Stimulated activated CD8-positive, alpha-beta memory T cell treated with anti-CD3 and anti-CD28 coated beads, Interleukin-7, amount 100 ng/mL, for 24 hours (primary cell): ENCODE results near the gene DLK2.
"Not testable (repeated sequence)": the region's sequence is repeated elsewhere in the genome, so short reads cannot be mapped to it uniquely, and the experiment has no call there.

Experiments
- DNase-seq: peaks from one replicate; pipeline ENCODE4 v3.0.0-alpha.2; 2020; ENCODE audit warnings: low read depth

Gene DLK2, protein sequence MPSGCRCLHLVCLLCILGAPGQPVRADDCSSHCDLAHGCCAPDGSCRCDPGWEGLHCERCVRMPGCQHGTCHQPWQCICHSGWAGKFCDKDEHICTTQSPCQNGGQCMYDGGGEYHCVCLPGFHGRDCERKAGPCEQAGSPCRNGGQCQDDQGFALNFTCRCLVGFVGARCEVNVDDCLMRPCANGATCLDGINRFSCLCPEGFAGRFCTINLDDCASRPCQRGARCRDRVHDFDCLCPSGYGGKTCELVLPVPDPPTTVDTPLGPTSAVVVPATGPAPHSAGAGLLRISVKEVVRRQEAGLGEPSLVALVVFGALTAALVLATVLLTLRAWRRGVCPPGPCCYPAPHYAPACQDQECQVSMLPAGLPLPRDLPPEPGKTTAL

DNA sequence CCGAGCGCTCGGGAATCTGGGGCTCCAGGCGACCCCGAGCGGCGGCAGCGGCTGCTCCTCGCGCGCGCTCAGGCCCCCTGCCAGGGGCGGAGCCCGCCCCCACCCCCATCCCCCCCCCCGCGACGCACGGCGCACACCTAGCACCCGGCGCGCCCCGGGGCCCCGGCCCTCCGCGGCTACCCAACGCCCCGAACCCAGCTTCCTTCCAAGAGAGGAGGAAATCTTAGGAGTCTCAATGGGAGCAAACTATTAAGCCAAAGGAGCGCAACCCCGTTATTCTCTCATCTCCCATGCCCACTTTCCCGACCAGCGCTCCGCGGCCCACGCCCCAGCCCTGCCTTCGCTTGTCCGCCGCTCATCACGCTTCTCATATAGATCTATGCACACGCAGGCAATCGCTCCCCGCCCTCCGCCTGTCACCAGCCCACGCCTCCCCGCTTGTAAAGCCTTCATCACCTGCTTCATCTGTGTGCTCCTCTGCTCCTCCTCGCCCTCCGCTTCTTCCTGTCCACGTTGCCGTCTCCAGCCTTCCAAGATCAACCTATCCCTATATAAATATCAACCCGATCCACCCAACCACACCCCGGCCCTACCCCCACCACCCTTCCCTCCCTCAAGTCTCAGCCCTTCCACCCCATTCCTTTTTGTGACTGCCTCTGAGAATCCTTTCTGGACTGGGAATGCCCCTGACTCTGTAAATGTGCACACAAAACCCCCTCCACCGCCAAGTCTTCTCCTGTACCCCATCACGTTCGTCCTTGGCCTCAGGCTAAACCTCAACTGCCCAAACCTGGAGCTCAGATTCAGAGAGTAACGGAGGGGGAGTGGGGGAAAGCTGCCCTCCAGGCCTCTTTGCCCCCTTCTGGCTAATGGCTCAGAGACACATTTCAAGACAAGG is at the start of gene DLK2:
Gene DLK2 (minus strand): TSS at position 18 of the 898 bp plus-strand sequence. CDS start 723 bp downstream, outside the sequence.
- peak; percentile 34 for DNase-seq

DNA sequence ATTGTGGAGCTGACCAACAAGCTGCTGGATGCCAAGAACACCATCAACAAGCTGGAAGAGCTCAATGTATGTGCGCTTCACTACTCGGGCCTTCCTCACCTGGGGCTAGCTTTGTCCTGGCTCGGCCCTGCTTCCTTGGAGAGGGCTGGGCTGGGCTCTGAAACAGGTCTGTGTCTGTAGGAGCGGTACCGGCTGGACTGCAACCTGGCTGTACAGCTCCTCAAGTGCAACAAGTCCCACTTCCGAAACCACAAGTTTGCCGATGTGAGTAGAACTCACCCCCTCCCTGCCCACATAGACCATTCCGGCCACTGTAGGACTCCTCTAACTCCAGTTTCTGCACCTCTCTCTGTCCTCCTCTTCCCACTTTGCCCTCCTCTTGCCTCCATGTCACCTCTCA is 48.1 kb upstream of the DLK2 start:
- DNase-seq, result no peak

DNA sequence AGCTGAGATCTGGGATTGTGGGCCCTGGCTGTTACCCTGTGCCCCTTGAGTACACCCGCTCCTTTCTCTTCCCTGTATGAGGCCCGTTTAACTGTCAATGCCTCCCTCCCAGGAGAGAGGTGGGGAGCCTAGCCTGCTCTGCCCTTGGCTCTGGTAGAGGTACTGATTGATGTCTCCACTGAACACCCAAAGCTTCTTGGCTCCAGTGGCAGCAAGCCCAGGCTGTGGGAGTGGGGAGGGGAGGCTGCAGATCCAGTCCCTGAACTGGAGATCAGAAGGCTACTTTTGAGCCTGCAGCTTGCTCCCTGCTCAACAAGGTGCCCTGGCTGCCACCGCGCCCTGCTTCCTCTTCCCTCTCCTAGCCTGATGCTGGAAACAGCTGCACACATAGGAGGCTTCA is 47.3 kb upstream of the DLK2 start:
- DNase-seq, result no peak

GRCh38 chr6:43500921-43501320 is 45.6 kb upstream of the DLK2 start:
- DNase-seq, result no peak

DNA sequence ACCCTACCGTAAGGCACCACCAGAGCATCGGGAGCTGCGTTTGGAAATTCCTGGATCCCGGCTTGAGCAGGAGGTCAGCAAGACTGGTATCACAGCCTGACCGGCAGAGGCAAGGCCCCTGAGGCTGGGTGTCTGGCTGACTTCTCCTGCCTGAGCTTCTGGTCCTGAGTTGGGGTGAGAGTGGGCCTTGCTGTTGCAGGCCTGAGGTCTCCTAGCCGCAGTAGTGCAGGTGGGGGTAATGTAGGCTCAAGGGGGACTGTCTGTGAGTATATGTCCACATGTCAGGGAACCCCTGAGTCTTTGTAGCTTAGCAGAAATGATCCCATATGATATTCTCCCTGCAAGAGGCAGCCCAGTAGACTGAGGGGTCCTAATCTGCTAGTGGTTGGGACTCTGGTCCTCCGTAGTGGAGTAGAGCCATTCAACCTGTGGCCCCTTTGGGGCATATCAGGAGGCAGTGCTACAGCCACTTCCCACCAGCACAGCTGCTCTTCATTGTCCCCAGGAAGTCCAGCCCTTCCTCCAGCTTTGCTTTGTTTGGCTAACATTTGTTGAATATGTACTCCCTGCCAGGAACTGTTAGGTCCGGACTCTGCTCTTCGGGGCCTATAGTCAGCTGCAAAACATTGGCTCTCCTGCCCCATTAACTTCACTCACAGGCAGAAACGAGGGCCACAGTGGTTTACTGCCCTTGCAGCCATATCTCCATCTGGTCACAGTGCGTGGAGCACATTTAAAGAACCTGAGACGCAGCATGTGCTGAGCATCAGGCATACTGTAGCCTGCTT is 43.9 kb upstream of the DLK2 start:
- DNase-seq, result no peak

DNA sequence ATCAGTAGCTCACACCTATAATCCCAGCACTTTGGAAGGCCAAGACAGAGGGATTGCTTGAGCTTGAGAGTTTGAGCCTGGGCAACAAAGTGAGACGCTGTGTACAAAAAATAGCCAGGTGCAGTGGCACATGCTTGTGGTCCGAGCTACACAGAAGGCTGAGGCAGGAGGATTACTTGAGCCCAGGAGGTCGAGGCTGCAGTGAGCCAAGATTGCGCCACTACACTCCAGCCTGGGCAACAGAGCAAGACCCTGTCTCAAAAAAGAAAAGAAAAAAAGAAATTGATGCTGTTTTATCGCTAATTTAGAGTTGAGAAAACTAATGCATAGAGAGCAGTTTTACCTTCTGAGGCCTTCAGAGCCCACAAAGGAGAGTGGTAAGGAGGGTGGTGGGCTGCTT is 42.9 kb upstream of the DLK2 start:
- not testable (repeated sequence) for DNase-seq

- DNase-seq, result no peak
Observed at GRCh38 chr6:43497689-43498088, 42.3 kb upstream of the DLK2 start.

DNA sequence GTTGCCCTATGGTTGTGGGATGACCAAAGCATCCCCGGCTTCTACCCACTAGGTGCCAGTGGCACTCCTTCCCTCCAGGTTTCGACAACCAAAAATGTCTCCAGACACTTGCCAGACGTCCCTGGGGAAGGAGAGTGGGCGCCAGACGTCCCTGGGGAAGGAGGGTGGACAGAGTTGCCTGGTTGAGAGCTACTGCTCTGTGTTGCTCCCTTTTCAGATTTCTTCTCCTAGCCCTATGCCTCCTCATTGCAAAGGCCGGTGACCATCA is 41.7 kb upstream of the DLK2 start:
- no peak for DNase-seq

DNA sequence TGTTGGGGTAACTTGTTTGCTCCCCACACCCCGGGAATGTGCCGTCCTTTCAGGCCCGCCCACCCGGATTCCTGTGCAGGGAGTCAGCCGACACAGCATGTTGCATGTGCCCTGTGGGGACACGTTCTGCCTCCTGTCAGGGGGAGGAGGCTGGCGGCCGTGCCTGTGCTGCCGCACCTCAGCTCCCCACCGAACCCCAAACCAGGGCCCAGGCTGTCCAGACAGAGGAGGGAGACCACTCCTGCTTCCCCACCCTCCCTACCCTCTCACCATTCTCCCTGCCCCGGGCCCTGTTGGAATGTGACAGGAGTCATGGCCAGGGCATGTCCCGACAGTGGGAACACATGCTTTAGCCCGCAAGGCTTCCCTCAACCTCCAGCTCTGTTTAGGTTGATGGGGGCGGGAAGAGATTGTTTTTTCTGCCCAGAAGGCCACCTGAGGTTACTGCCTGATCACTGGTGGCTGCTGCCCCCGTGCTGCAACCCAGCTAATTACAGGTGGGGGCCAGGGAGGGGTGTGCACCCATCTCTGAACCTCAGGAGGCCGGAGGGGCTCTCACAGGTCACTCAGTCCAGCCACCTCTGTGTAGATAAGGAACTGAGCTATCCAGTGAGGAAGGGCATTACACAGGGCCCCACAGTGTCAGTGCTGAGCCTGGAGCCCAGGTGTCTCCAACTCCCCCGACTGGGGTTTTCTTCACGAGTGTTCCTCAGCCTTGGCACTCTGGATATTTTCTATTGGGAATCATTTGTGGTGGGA is 41.2 kb upstream of the DLK2 start:
- DNase-seq, result no peak

DNA sequence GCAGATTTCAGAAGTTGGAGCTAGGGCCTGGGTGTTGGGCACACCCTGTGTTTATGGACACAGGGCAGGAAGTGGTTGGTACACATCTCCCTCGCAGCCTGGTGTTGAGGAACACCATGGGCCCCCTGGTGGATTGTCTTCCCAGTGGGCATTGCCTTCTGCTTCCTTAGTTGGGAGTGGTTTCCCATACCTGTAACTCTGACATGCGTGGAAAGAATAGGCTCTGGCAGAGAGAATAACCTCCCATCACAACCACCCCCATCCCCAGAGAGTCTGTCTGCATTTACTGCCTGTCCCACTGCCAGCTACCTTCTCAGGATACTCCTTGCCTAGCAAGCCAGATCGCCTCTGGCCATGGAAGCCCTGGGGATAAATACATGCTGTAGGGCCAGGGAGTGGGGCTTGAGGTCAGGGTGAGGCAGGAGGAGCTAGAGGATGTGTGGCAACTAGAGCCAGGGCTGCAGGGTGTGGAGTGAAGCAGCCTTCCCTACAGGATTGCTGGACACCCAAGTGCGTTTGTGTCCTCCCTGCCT is 40.1 kb upstream of the DLK2 start:
- no peak for DNase-seq

- no peak for DNase-seq
Observed at GRCh38 chr6:43494766-43495165, 39.4 kb upstream of the DLK2 start.

GRCh38 chr6:43494321-43494720 is 39.0 kb upstream of the DLK2 start:
- no peak for DNase-seq

DNA sequence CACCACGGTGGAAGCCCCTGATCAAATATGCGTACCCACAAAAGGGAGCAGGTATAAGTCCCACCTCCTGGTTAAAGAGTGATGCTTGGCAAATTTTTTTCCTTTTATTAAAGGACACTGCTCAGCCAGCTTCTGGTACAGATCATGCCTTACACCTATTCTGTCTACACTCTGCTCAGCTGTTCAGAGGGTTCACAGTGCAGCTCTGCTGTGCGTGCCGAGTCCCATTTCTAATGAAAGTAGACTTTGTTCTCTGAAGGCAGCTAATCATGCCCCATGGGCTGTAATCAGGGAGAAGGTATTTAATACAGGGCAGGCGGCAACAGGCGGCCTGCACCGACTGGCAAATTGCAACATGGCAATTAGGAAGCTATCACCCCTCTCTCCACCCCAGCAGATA is 38.5 kb upstream of the DLK2 start:
- DNase-seq, result no peak

GRCh38 chr6:43493230-43493629 is 37.9 kb upstream of the DLK2 start:
- no peak for DNase-seq

GRCh38 chr6:43492673-43493072 is 37.3 kb upstream of the DLK2 start:
- no peak for DNase-seq

- no peak for DNase-seq
Observed at GRCh38 chr6:43491750-43492661, 36.7 kb upstream of the DLK2 start.

GRCh38 chr6:43490523-43490939 is 35.2 kb upstream of the DLK2 start:
- DNase-seq, result no peak

DNA sequence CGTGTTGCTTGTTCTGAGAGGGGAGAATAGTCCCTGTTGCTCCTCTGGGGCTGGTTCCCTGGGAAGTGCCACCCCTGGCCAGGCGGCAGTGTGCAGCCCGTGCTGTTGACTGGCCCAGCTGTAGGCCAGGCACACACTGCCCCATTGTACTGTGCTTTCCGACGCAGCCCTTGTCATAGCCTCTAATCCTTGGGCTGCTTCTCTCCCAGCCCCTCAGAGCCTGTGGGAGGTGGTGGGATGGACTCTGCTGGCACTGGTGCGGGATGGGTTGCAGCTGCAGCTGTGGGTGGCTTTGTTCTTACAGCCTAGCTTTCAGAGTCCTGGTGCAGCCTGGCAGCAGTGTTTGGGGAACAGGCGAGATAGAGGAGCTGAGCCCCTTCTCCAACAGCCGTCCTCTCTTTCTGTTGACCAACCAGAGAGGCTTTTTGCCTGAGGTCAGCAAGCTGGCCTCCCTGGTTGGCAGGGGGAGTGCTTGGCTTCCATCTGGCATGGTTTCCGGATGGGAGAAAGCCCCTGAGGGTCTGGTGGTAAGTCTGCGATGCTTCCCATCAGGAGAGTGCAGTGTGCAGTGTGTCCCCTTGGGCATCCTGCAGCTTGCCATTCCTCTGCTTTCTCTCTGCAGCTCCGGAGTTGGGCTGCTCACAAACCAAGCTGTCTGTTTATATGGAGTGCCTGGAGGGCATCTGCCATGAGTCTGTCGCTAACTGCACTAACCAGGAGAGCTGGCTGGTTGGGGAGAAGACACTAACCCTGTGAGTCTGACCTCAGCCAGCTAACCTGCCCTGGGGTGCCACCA is 34.1 kb upstream of the DLK2 start:
- DNase-seq, result no peak

GRCh38 chr6:43488667-43489276 is 33.4 kb upstream of the DLK2 start:
- DNase-seq, result no peak
